PC-9 (cell line): Measurements from ENCODE around the gene ALDH2.

Experiments
- EZH2 ChIP-seq: fragments of 200-600 bp; sonication (generic); IDR thresholded peaks from 2 replicates; pipeline ENCODE4 v1.8.0; 2017; ENCODE audit warnings: antibody characterized with exemption, low read depth
- TF ChIP-seq, protein P1 (sequence below): fragments of 200-600 bp; sonication (generic); conservative IDR thresholded peaks from 2 replicates; pipeline ENCODE4 v1.6.1; 2017; ENCODE audit warnings: mixed run types, antibody characterized with exemption, mild to moderate bottlenecking, moderate library complexity

GRCh38 chr12:111747333-111747732 is 19.4 kb upstream of the ALDH2 start:
- TF ChIP-seq, protein P1, sequence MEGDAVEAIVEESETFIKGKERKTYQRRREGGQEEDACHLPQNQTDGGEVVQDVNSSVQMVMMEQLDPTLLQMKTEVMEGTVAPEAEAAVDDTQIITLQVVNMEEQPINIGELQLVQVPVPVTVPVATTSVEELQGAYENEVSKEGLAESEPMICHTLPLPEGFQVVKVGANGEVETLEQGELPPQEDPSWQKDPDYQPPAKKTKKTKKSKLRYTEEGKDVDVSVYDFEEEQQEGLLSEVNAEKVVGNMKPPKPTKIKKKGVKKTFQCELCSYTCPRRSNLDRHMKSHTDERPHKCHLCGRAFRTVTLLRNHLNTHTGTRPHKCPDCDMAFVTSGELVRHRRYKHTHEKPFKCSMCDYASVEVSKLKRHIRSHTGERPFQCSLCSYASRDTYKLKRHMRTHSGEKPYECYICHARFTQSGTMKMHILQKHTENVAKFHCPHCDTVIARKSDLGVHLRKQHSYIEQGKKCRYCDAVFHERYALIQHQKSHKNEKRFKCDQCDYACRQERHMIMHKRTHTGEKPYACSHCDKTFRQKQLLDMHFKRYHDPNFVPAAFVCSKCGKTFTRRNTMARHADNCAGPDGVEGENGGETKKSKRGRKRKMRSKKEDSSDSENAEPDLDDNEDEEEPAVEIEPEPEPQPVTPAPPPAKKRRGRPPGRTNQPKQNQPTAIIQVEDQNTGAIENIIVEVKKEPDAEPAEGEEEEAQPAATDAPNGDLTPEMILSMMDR, result no peak
- no peak for TF ChIP-seq EZH2
